NCI-H69 (cell line): ENCODE measurements around the gene CATSPERE.
A peak's percentile ranks its signal among the peaks of the same experiment; 100 is the strongest.

Source experiments
- DNase-seq: peaks from one replicate; lab custom pipeline; 2025; lab: John Stamatoyannopoulos, UW

Gene CATSPERE, protein sequence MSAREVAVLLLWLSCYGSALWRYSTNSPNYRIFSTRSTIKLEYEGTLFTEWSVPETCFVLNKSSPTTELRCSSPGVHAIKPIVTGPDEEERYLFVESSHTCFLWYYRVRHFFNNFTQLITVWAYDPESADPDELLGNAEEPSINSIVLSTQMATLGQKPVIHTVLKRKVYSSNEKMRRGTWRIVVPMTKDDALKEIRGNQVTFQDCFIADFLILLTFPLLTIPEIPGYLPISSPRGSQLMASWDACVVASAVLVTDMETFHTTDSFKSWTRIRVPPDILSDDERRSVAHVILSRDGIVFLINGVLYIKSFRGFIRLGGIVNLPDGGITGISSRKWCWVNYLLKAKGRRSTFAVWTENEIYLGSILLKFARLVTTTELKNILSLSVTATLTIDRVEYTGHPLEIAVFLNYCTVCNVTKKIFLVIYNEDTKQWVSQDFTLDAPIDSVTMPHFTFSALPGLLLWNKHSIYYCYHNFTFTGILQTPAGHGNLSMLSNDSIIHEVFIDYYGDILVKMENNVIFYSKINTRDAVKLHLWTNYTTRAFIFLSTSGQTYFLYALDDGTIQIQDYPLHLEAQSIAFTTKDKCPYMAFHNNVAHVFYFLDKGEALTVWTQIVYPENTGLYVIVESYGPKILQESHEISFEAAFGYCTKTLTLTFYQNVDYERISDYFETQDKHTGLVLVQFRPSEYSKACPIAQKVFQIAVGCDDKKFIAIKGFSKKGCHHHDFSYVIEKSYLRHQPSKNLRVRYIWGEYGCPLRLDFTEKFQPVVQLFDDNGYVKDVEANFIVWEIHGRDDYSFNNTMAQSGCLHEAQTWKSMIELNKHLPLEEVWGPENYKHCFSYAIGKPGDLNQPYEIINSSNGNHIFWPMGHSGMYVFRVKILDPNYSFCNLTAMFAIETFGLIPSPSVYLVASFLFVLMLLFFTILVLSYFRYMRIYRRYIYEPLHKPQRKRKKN

DNA sequence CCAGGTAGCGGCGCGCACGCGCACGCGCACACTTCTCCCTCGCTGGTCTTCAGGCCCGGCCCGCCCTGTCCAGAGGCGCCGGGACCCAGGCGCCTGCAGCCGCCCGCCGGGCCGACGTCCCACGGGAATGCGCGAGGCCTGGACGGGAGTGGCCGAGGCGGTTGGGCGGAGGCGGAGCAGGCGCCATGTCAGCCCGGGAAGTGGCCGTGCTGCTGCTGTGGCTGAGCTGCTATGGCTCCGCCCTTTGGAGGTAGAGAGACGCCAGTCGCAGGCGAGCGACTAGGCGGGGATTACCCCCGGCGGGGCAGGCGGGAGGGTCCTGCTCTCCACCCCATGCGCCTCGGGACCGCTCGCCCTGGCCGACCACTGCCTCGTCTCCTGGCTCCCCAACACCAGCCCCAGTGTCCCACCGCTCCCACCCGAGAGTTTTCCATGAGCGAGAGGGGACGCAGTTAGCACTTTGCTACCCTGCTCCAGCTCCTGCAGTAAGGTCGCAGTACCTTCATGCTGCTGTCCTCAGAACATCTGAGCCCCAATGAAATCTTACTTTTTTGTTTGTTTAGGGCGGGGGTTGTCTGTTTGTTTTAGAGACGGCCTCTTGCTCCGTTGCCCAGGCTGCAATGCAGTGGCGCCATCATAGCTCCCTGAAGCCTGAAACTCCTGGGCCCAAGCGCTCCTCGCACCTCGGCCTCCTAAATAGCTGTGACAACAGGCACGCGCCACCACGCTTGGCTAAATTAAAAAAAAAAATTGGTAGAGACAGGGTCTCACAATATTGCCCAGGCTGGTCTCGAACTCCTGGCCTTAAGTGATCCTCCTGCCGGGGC, at the start of gene CATSPERE:
Gene CATSPERE, plus strand, starts transcription at position 29 of the 827 bp plus-strand sequence. Its CDS starts 157 bp downstream, at position 186.
- DNase-seq = peak; percentile 99

DNA sequence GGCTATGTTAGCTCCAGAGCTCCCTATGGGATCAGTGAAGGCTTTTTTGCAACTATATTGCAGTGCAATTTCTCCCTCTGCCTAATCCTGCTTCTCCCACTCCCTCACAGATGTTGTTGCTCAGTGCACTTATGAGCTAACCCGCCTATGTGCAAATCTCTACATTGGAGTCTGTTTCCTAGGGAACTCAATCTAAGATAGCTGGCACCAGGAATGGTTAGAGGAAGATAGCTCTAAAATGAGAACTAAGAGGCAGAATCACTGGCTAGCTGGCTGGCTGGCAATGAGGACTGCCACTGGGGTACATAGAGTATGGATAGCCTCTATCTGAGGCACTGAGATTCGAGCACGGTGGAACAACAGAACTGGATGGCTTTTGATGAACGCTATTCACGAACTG, 48.9 kb upstream of the CATSPERE start:
- no peak for DNase-seq

DNA sequence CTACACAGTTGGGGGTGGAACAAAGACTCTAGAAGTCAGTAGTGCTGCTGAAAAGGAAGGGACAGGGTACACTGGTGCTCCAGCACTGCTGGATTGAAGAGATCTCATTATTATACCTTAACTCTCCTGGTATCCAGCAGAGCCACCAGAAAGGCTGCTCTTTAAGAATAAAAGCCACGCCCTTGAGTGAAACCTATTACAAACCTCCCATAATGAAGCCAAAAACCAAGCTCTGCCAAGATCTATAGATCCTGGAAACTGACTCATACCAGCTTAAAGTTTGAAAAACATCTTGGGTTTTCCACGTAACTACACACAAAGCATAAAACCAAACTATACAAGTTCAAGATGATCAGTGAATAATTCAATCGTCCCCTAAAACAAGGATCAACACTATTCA, 47.3 kb upstream of the CATSPERE start:
- DNase-seq = no peak

DNA sequence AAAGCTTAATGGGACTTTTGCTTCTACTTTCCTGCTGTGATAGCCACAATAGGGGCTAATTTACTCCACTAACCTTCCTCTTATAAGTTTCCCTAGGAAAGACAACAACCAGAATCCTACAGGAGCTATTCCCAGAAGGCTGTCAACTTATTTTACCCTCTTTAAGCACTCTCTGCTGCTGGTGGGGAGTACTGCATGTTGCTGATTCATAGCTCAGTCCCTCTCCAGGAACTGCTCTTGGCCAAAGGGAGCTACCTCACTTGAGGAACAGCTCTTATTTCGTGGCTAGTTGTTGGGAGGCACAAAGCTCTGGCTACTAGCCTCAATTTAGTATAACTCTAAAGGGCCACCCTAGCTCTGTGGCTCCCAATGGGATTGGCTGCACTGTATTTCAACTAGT, 46.5 kb upstream of the CATSPERE start:
- no peak for DNase-seq

DNA sequence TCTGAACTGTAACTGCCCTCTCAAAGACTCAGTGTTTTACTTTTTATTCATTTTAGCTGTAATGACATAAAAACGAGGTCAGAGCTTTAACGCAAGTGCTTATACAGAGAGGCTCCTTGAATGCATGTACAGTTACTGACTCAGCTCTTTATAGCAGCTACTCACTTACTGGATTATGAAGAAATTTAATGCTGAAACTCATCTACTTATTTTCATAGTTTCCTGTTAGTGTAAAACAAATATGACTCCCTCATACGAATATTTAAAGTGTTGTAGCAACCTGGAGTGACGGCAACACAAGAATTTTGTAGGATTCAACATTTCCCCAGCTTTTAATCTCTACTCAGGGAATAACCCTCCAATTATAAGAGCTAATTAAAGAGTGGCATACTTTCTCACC, 42.0 kb upstream of the CATSPERE start:
- DNase-seq = no peak

DNA sequence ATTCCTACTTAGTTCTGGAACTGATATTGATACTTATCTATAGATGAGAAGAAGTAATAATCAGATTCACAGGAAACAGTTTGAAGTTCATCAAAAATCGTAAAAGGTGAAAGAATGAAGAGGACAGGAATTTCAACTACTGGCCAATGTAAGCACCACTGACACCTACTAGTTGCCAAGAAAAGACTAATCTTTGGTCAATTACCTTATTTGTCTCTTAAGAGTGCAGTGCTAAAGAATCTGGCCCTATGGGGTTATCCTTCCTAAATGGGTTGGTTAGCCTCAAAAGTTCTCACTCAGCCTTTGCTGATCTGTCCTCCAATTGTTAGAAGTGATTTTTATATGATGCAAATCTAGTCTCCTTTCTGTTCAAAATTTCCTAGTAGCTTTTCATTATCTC, 38.9 kb upstream of the CATSPERE start:
- no peak for DNase-seq

DNA sequence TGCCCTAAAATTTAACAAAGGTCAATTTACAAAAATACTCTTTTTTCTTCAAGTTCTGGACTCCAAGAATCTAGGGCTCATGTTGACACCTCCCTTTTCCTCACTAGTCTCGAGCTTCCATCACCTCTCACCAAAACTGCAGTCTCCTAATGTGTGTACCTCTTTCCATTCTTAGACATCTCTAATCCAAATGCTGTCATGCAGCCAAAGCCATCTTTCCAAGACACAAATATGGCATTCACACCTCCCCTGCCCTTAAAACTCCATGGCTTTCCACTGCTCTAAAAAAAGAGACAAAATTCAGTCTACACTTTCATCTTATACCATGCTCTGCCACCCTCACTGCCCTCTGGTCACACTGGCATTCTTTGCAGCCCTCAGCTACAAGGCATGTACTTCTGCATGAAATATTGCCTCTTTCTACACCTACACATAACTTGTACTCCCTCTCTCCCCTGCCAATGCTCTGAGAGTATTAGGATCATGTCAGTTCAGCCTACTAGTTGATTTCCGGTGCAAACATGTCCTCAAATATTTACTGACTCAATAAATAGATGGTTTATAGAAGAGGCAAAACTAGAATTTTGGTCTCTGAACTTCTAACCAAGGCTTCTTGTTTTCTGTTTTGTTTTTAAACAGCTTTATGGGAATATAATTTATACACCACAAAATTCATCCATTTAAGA, 36.3 kb upstream of the CATSPERE start:
- DNase-seq = no peak

DNA sequence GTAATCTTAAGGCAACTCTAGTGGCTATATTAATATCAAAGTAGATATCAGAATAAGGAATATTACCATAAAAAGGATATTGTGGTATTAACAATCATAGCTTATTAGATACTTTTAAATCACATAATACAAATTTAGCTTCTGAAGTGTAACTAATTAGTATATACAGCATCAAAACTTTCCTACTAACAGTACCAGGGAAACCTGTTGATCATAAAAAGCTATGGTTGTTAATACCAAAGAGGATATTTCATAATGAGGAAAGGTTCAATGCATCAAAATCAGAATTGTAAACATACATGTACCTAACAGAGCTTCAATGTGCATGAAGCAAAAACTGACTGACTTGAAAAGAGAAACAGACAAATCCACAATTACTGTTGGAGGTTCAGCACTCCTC, 33.4 kb upstream of the CATSPERE start:
- no peak for DNase-seq

DNA sequence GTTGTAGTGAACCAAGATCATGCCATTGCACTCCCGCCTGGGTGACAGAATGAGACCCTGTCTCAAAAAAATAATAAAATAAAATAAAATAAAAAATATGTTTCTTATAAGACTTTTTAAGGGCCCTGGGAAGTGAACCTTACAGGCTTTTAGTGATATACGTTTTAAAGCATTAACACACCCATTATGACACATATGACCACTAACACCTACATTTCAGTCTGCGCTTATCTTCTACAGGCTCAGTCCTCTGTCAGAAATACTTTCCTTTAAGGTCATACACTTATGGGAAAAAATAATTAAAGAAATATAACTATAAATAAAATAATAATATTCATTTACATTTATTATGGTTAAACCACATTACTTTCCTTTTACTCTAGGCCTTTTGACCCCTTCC, 31.3 kb upstream of the CATSPERE start:
- no peak for DNase-seq

DNA sequence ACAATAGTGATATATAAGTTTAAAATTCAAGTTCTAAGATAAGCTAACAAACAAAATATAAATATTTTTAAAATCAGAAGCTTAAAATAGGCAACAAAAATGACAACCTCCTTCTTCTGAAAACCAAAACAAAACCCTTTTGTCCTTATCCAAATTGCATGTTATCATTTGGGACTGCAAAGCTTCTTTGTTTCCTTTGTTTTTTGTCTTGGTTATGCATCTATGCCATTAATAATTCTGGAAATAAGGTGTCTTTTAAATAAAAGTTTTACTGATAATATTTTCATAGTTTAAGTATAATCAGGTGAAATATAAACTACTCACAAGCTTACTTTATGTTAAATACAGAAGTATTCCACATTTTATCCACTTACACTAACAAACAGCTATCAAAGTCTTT, 29.9 kb upstream of the CATSPERE start:
- no peak for DNase-seq

DNA sequence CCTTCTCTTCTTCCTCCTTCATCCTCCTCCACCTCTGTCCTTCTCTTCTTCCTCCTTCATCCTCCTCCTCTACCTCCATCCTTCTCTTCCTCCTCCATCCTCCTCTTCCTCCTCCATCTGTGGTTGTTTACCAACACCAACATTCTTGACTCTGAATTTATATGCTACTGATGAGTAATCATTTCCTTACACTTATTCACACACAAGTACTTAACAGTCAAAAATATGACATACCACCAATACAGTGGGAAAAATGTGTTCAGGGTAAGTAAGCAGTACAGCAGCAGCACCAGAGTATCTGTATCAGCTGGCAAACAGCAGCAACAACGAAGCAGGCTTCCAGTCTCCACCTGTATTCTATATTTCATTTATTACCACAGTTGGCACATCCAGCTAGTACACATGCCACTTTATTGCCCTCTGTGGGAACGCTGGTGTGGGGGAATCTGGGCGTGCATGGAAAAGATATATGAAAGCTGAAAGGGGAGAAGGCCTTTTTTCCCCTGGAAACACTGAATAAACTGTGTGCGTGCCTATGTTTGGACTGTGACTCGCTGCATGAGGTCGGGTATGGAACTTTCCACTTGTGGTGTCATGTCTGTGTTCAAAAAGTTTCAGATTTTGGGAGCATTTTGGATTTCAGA, 25.4 kb upstream of the CATSPERE start:
- no peak for DNase-seq

DNA sequence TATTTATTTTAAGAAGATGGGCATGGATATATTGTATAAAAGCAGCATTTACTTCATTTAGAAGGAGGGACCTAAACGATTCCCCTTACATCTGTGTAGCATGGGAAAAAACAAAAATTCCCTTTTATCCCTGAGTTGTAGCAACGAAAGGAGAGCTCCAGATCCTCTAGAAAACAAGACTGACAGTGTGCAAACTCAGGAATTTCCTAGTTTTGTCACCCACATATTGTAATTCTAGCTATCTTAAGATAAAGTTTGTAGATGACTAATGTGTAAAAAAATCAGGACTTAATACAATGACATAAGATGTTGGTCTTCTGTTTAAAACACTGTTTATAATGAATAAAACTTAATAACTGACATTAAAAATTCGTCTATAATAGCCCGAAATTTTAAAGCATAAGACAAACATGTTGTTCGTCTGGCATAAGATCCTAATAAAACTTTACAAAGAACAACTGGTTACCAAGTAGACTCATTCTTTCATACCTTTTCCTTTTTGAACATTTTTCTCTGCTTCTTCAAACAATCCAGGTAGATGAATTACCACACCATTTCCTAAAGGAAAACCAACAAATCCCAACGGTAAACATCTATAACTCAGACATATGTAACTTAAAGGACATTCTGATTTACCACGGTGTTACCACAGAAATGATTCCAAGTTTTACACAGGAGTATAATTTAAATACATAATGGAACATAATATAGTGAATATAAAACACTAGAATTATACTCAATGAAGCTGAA, 24.6 kb upstream of the CATSPERE start:
- DNase-seq = no peak

DNA sequence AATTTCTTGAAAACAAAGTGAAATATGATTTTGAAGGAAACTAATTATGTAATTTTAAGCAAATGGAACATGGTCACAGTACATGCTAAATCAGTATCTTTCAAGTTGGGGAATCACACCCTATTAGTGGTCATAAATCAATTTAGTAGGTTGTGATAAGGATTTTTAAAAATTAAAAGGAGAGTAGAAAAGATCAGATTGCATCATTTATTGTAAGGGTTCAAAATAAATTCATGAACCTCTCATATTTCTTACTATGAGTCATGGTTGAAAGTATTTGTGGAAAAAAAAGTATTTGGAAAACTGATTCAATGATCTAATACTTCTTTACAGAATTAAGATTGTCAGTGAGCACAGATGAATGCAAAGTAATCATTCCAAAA, 24.0 kb upstream of the CATSPERE start:
- no peak for DNase-seq

DNA sequence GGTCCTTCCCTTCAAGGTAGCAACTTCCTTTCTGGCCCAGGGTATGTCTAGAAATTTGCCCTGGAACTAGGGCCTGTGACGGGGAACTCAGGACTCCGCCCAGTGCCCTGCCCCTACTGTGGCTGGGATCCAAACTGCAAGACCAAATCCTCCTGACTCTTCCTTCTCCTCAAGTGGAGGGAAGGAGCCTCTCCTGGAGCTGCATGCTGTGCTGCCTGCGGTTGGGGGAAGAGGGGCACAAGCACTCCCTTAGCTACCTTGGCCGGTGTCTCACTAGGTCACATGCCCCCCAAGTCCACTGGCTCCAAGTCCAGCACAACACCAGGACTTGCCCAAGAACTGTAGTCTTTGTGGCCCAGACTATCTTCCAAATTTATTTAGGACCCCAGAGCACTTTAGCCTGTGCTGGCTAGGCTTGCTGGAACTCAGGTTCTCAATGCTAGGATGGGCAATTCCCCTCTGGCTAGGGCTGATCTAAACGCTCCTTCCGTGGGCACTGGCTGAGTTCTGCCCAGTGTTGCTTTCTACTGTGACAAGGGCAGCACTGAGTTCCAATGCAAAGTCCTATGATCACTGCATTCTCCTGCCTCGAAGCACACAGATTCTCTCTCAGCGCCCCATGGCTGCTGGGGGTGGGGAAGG, 21.6 kb upstream of the CATSPERE start:
- DNase-seq = peak; percentile 70

DNA sequence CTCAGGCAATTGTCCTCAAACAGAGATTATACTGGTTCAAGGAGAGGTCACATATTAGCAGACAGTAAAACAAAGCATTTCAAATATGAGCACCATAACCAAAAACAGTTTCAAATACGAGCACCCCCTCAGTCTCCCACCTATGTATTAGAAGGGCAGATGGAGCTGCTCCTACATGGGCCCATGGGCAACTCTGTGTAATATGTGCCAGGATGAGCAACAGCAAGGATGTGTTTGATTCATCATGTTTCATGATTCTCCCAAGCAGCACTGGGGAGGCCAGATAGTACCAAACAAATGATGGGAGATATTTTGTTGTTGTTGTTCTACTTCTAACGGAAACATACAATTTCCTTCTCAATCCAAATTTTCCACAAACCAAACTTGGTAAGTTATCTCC, 18.2 kb upstream of the CATSPERE start:
- no peak for DNase-seq

DNA sequence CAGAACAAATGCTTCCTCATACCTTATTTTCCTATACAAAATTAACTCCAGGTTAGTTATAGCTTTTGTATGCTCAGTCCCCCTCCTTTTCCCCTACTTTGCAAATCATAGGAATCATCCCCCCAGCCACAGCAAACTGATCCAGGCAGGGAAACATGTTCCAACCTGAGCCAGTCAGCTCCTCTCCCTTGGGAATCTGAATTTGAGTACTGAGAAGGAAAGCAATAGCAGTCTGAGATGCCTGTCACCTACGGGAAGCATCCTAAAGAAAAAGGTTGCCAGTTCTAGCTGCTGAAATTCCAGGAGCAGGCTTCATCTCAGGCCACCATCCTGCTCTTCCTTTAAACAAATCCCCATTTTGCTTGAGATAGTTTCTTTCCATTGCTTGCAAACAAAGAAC, 16.2 kb upstream of the CATSPERE start:
- DNase-seq = peak; percentile 92

DNA sequence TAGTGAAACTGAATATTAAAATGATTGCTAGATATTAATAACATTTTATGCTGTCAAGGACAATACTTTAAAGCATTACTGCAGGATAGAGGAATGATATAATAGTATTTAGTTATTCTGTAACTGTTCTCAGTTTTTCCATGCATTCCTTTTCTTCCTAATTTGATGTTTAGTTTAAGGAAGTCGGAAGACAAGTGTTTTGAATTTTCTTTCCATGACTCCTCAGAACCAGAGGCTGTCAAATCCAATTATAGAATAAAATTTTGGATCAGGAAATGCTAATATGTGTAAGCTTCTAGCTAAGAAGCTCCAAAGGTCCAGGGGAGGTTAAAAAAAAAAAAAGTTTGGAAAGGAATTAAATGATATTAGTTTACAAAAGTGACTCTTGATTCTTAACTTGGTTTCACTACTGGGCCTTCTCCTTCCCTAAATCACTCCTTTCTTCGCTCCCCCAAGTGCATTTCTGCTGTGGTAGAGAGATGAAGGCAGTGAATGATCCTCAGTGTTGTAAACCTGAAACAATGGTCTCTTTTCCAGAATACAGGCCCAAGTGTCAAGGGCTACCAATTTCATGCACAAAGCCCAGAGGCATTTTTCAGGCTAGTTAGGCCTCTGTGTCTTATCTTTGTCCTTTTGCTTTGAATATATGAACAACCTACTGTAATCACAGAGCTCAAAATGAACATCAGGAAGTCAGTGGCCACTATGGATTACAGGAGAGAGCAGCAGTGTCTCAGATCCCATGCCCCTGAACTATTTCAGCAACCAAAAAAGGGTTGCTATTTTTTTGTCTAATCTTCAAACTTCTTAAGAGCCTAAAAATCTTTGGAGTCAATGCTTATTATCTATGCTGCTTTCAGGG, 15.5 kb upstream of the CATSPERE start:
- peak; percentile 18 for DNase-seq

DNA sequence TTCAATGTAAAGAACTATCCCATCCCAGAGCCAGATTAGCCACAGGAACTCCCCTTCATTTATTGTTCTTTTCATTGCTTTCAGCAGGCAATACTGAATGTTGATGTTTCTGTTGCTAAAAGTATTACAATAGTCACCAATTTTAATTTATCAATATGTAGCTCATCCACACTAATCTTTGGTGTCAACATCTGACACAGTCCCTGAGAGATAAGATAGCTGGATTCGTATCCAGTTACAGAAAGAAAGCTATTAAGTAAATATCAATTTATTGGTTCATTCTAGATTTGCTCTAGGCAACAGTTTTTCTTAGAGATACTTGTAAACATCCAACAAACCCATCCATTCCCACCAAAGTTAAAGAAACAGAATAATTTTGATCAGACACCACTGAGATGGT, 14.0 kb upstream of the CATSPERE start:
- DNase-seq = no peak

DNA sequence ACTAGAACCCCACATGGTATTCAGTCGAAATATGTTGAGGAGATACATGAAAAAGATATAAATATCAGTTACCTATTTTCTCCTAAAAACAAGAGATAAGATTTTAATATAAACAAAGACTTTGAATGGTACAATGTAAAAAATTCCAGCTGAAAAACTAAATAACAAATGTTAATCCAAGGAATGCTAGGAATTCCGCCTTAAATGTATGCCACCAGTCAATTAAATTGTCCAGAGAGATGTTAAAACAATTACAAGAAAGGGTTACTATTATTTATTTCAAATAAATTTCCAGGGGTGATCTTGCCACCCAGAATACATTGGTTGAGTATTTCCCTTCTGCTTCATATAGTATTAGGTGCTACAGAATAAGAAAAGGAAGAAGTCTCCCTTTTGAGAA, 13.5 kb upstream of the CATSPERE start:
- no peak for DNase-seq
